HepG2 (cell line): Measurements from ENCODE around the gene LEUTX. TPM values are rescaled to one million over a fixed set of nuclear protein-coding genes. Genes with fewer than 3 reads are reported as not detected.

Experiments
- BCL6 ChIP-seq: IDR thresholded peaks from 2 replicates; pipeline ENCODE4 v1.6.1; 2016; ENCODE audit warnings: missing genetic modification reagents, missing compliant biosample characterization
- MEIS2 ChIP-seq: sonication (generic); formaldehyde crosslinking; IDR thresholded peaks from 2 replicates; pipeline ENCODE4 v1.9.0; 2021; ENCODE audit warnings: mild to moderate bottlenecking, missing genetic modification reagents
- RFXAP ChIP-seq: sonication (generic); formaldehyde crosslinking; IDR thresholded peaks from 2 replicates; pipeline ENCODE4 v1.4.0; 2020; ENCODE audit warnings: missing genetic modification reagents, borderline replicate concordance
- ZNF225 ChIP-seq: sonication (generic); formaldehyde crosslinking; IDR thresholded peaks from 2 replicates; pipeline ENCODE4 v1.4.0; 2020; ENCODE audit warnings: mild to moderate bottlenecking, missing genetic modification reagents
- ZNF530 ChIP-seq: sonication (generic); formaldehyde crosslinking; IDR thresholded peaks from 2 replicates; pipeline ENCODE4 v1.5.0; 2020; ENCODE audit warnings: low read depth, mild to moderate bottlenecking, missing genetic modification reagents
- polyA plus RNA-seq, 8 experiments: library from polyadenylated mRNA; depleted of rRNA in 3 of 8; stranded (reverse) in 7 of 8; unstranded in 1 of 8; fragments of >200 nt; fragmentation: Illumina TruSeq in 4 of 8; extraction: Trizol in 4 of 8; gene quantifications; 2 replicates each; pipeline versions ENCODE4 v1.2.1 to v1.2.3, GENCODE V29; 2011 to 2016; ENCODE audit warnings: low read depth in 4 of 8, missing spikeins in 1 of 8, mixed read lengths in 1 of 8; ENCODE audit not compliant: insufficient read depth in 1 of 8
- total RNA-seq, 5 experiments: library from RNA; depleted of rRNA; stranded (reverse); fragments of >200 nt; fragmentation: Illumina TruSeq; extraction: Trizol; gene quantifications; 2 replicates each; pipeline ENCODE4 v1.2.3, GENCODE V29; 2016; ENCODE audit warnings: low read depth in 1 of 5
- TF ChIP-seq, protein P1 (sequence below): sonication (generic); formaldehyde crosslinking; IDR thresholded peaks from 2 replicates; pipeline ENCODE4 v1.4.0; 2020; ENCODE audit warnings: missing genetic modification reagents, borderline replicate concordance
- TF ChIP-seq, protein P2 (sequence below): sonication (generic); formaldehyde crosslinking; IDR thresholded peaks from 2 replicates; pipeline ENCODE4 v1.4.0; 2020; ENCODE audit warnings: missing genetic modification reagents, borderline replicate concordance

Gene LEUTX
- total and polyA plus RNA-seq, 2 of the 13 experiments (the other 11 are each of a cell fraction or from before 2014, with no cell fraction given) = not detected

GRCh38 chr19:39833464-39834286 lies 55.0 kb downstream of the LEUTX start, which contains the start of gene DYRK1B (continued):
- TF ChIP-seq ZNF225 (no peak), BCL6 (no peak), MEIS2 (CRISPR knock-in tag) (no peak), ZNF530 (no peak), RFXAP (CRISPR knock-in tag) (peak; percentile 98)
- TF ChIP-seq, protein P1, sequence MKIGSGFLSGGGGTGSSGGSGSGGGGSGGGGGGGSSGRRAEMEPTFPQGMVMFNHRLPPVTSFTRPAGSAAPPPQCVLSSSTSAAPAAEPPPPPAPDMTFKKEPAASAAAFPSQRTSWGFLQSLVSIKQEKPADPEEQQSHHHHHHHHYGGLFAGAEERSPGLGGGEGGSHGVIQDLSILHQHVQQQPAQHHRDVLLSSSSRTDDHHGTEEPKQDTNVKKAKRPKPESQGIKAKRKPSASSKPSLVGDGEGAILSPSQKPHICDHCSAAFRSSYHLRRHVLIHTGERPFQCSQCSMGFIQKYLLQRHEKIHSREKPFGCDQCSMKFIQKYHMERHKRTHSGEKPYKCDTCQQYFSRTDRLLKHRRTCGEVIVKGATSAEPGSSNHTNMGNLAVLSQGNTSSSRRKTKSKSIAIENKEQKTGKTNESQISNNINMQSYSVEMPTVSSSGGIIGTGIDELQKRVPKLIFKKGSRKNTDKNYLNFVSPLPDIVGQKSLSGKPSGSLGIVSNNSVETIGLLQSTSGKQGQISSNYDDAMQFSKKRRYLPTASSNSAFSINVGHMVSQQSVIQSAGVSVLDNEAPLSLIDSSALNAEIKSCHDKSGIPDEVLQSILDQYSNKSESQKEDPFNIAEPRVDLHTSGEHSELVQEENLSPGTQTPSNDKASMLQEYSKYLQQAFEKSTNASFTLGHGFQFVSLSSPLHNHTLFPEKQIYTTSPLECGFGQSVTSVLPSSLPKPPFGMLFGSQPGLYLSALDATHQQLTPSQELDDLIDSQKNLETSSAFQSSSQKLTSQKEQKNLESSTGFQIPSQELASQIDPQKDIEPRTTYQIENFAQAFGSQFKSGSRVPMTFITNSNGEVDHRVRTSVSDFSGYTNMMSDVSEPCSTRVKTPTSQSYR (CRISPR knock-in tag) = peak; percentile 39; the same call in 1 of the 2 replicates
- TF ChIP-seq, protein P2, sequence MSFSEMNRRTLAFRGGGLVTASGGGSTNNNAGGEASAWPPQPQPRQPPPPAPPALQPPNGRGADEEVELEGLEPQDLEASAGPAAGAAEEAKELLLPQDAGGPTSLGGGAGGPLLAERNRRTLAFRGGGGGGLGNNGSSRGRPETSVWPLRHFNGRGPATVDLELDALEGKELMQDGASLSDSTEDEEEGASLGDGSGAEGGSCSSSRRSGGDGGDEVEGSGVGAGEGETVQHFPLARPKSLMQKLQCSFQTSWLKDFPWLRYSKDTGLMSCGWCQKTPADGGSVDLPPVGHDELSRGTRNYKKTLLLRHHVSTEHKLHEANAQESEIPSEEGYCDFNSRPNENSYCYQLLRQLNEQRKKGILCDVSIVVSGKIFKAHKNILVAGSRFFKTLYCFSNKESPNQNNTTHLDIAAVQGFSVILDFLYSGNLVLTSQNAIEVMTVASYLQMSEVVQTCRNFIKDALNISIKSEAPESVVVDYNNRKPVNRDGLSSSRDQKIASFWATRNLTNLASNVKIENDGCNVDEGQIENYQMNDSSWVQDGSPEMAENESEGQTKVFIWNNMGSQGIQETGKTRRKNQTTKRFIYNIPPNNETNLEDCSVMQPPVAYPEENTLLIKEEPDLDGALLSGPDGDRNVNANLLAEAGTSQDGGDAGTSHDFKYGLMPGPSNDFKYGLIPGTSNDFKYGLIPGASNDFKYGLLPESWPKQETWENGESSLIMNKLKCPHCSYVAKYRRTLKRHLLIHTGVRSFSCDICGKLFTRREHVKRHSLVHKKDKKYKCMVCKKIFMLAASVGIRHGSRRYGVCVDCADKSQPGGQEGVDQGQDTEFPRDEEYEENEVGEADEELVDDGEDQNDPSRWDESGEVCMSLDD (CRISPR knock-in tag) = no peak
